Measurements from ENCODE around the gene FUT6.

Gene FUT6

GRCh38 chr19:5827342-5827890, 12.1 kb downstream of the FUT6 start:
- H3K4me3 ChIP-seq (ENCODE audit: low read length) = no peak overlapping the region; the same call in 1 of the 2 replicates
- no peak for TF ChIP-seq ZNF274 (IDR thresholded peaks at IDR 0.05; ENCODE audit: low read depth, low read length)

- TF ChIP-seq ZNF274 (IDR thresholded peaks at IDR 0.05; ENCODE audit: low read depth, low read length) = no peak
- no peak overlapping the region for H3K4me3 ChIP-seq (ENCODE audit: low read length)
Observed at GRCh38 chr19:5826531-5827341, 12.8 kb downstream of the FUT6 start.

GRCh38 chr19:5825178-5825577, 14.3 kb downstream of the FUT6 start:
- H3K4me3 ChIP-seq (ENCODE audit: low read length) = no peak overlapping the region
- no peak for TF ChIP-seq ZNF274 (IDR thresholded peaks at IDR 0.05; ENCODE audit: low read depth, low read length)

- H3K4me3 ChIP-seq (ENCODE audit: low read length) = no peak overlapping the region
- TF ChIP-seq ZNF274 (IDR thresholded peaks at IDR 0.05; ENCODE audit: low read depth, low read length) = no peak
Observed at GRCh38 chr19:5824751-5825150, 14.8 kb downstream of the FUT6 start.

- no peak overlapping the region for H3K4me3 ChIP-seq (ENCODE audit: low read length)
- no peak for TF ChIP-seq ZNF274 (IDR thresholded peaks at IDR 0.05; ENCODE audit: low read depth, low read length)
Observed at GRCh38 chr19:5823579-5824281, 15.8 kb downstream of the FUT6 start.

GRCh38 chr19:5822181-5822844, 17.2 kb downstream of the FUT6 start:
- TF ChIP-seq ZNF274 (IDR thresholded peaks at IDR 0.05; ENCODE audit: low read depth, low read length) = no peak
- no peak overlapping the region for H3K4me3 ChIP-seq (ENCODE audit: low read length)

GRCh38 chr19:5821521-5822180, 17.9 kb downstream of the FUT6 start:
- TF ChIP-seq ZNF274 (IDR thresholded peaks at IDR 0.05; ENCODE audit: low read depth, low read length) = no peak
- H3K4me3 ChIP-seq (ENCODE audit: low read length) = no peak overlapping the region

- TF ChIP-seq ZNF274 (IDR thresholded peaks at IDR 0.05; ENCODE audit: low read depth, low read length) = no peak
- no peak overlapping the region for H3K4me3 ChIP-seq (ENCODE audit: low read length)
Observed at GRCh38 chr19:5820785-5821184, 18.7 kb downstream of the FUT6 start.

- TF ChIP-seq ZNF274 (IDR thresholded peaks at IDR 0.05; ENCODE audit: low read depth, low read length) = no peak
- H3K4me3 ChIP-seq (ENCODE audit: low read length) = no peak overlapping the region
Observed at GRCh38 chr19:5818594-5818993, 20.9 kb downstream of the FUT6 start.

GRCh38 chr19:5817218-5817617, 22.3 kb downstream of the FUT6 start:
- H3K4me3 ChIP-seq (ENCODE audit: low read length) = no peak overlapping the region
- TF ChIP-seq ZNF274 (IDR thresholded peaks at IDR 0.05; ENCODE audit: low read depth, low read length) = no peak

- TF ChIP-seq ZNF274 (IDR thresholded peaks at IDR 0.05; ENCODE audit: low read depth, low read length) = no peak
- H3K4me3 ChIP-seq (ENCODE audit: low read length) = no peak overlapping the region
Observed at GRCh38 chr19:5814852-5815246, 24.7 kb downstream of the FUT6 start.

GRCh38 chr19:5814123-5814851, 25.2 kb downstream of the FUT6 start:
- TF ChIP-seq ZNF274 (IDR thresholded peaks at IDR 0.05; ENCODE audit: low read depth, low read length) = no peak

GRCh38 chr19:5811117-5811516, 28.4 kb downstream of the FUT6 start:
- H3K4me3 ChIP-seq (ENCODE audit: low read length) = no peak overlapping the region
- TF ChIP-seq ZNF274 (IDR thresholded peaks at IDR 0.05; ENCODE audit: low read depth, low read length) = no peak

More at GRCh38 chr19:5814123-5814851, 25.2 kb downstream of the FUT6 start:
- H3K4me3 ChIP-seq (ENCODE audit: low read length) = no peak overlapping the region

Data from GM08714 (cell line).